Middle frontal gyrus (tissue), 1 donor: ENCODE results near the gene CENPW.

Source experiments
- DNase-seq: peaks from one replicate; pipeline ENCODE4 v3.0.0-alpha.2; 2015; ENCODE audit warnings: low spot score; ENCODE audit errors: extremely low spot score

The CENPW gene

GRCh38 chr6:126373344-126373743, 33.4 kb downstream of the CENPW start:
- no peak for DNase-seq

GRCh38 chr6:126374372-126374771, 34.5 kb downstream of the CENPW start:
- no peak for DNase-seq

- no peak for DNase-seq
Measured at GRCh38 chr6:126376682-126377081, 36.8 kb downstream of the CENPW start.

GRCh38 chr6:126377594-126378153, 37.8 kb downstream of the CENPW start:
- no peak for DNase-seq

GRCh38 chr6:126380072-126380583, 40.2 kb downstream of the CENPW start:
- no peak for DNase-seq

GRCh38 chr6:126381498-126381897, 41.6 kb downstream of the CENPW start:
- no peak for DNase-seq

GRCh38 chr6:126383203-126383602, 43.3 kb downstream of the CENPW start:
- no peak for DNase-seq

GRCh38 chr6:126385536-126385935, 45.6 kb downstream of the CENPW start:
- no peak for DNase-seq

- DNase-seq, result no peak
Measured at GRCh38 chr6:126388104-126388598, 48.2 kb downstream of the CENPW start.

GRCh38 chr6:126396131-126396530, 56.2 kb downstream of the CENPW start:
- no peak for DNase-seq
